WTC11 (cell line): ENCODE measurements around the gene IL20RA. TPM values are rescaled to one million over a fixed set of nuclear protein-coding genes. Genes with fewer than 3 reads are reported as not detected.

ENCODE experiments used
- ATAC-seq: fragments of 200-7000 bp; cut with Tn5 transposase; 2 replicates; pipeline ENCODE4 v1.10.0; 2021; ENCODE audit warnings: mild to moderate bottlenecking, moderate library complexity
- CTCF ChIA-PET: fragments of 300-600 bp; sonication (Branson Sonifier 250); formaldehyde crosslinking; loops from one replicate; lab custom pipeline; 2021; ENCODE audit warnings: antibody characterized with exemption; lab: Charles Lee
- POLR2A ChIA-PET: fragments of 350-600 bp; sonication (Branson Sonifier 250); formaldehyde crosslinking; loops from one replicate; lab custom pipeline; 2021; ENCODE audit warnings: antibody characterized with exemption; lab: Charles Lee
- DNase-seq: peaks from one replicate; pipeline ENCODE4 v3.0.0; 2021; ENCODE audit warnings: low spot score
- H3K27ac Mint-ChIP-seq: 2 replicates; pipeline ENCODE4 v1.8.0; 2021; ENCODE audit warnings: mixed read lengths
- H3K27me3 Mint-ChIP-seq: 2 replicates; pipeline ENCODE4 v1.8.0; 2021; ENCODE audit warnings: low read depth, mild to moderate bottlenecking, moderate library complexity, mixed read lengths
- H3K36me3 Mint-ChIP-seq: 2 replicates; pipeline ENCODE4 v1.8.0; 2021; ENCODE audit warnings: mixed read lengths
- H3K4me1 Mint-ChIP-seq: 2 replicates; pipeline ENCODE4 v1.8.0; 2022; ENCODE audit warnings: mixed read lengths
- H3K4me3 Mint-ChIP-seq: 2 replicates; pipeline ENCODE4 v1.8.0; 2021; ENCODE audit warnings: mild to moderate bottlenecking, moderate library complexity, mixed read lengths
- H3K9me3 Mint-ChIP-seq: 2 replicates; pipeline ENCODE4 v1.8.0; 2021; ENCODE audit warnings: mixed read lengths
- AFF4 ChIP-seq: sonication (generic); formaldehyde crosslinking; IDR thresholded peaks from 2 replicates; pipeline ENCODE4 v1.8.1; 2023; ENCODE audit warnings: mild to moderate bottlenecking, missing genetic modification reagents, borderline replicate concordance
- ATF1 ChIP-seq: sonication (generic); formaldehyde crosslinking; IDR thresholded peaks from 2 replicates; pipeline ENCODE4 v1.8.1; 2023; ENCODE audit warnings: mild to moderate bottlenecking, moderate library complexity, missing genetic modification reagents
- ELF4 ChIP-seq: sonication (generic); formaldehyde crosslinking; IDR thresholded peaks from 2 replicates; pipeline ENCODE4 v1.8.1; 2022; ENCODE audit warnings: low read depth, mild to moderate bottlenecking, moderate library complexity, missing genetic modification reagents
- ETV6 ChIP-seq: sonication (generic); formaldehyde crosslinking; IDR thresholded peaks from 2 replicates; pipeline ENCODE4 v1.8.1; 2022; ENCODE audit warnings: mild to moderate bottlenecking, missing genetic modification reagents
- FOXP1 ChIP-seq: sonication (generic); formaldehyde crosslinking; IDR thresholded peaks from 2 replicates; pipeline ENCODE4 v1.8.0; 2022; ENCODE audit warnings: missing genetic modification reagents, mild to moderate bottlenecking, moderate library complexity, borderline replicate concordance
- FOXP4 ChIP-seq: sonication (generic); formaldehyde crosslinking; IDR thresholded peaks from 2 replicates; pipeline ENCODE4 v1.8.0; 2022; ENCODE audit warnings: mild to moderate bottlenecking, missing genetic modification reagents
- GABPB1 ChIP-seq: sonication (generic); formaldehyde crosslinking; IDR thresholded peaks from 2 replicates; pipeline ENCODE4 v1.8.1; 2023; ENCODE audit warnings: mild to moderate bottlenecking, missing genetic modification reagents
- GRHL2 ChIP-seq: fragments of 250-450 bp; sonication (Bioruptor Pico); IDR thresholded peaks from 2 replicates; pipeline ENCODE4 v1.8.0; 2022; ENCODE audit warnings: mild to moderate bottlenecking, moderate library complexity; ENCODE audit not compliant: insufficient replicate concordance, severe bottlenecking
- JAZF1 ChIP-seq: fragments of 250-450 bp; sonication (Bioruptor Pico); IDR thresholded peaks from 2 replicates; pipeline ENCODE4 v1.9.0; 2021; ENCODE audit warnings: moderate library complexity, mild to moderate bottlenecking, inconsistent platforms
- PRRX2 ChIP-seq: fragments of 250-450 bp; sonication (Bioruptor Pico); IDR thresholded peaks from 2 replicates; pipeline ENCODE4 v1.8.0; 2021; ENCODE audit warnings: mild to moderate bottlenecking
- SP1 ChIP-seq: sonication (generic); formaldehyde crosslinking; conservative IDR thresholded peaks from 2 replicates; pipeline ENCODE4 v1.8.1; 2022; ENCODE audit warnings: missing genetic modification reagents
- STAT6 ChIP-seq: sonication (generic); formaldehyde crosslinking; conservative IDR thresholded peaks from 2 replicates; pipeline ENCODE4 v1.8.1; 2023; ENCODE audit warnings: mild to moderate bottlenecking, low read depth, missing genetic modification reagents, moderate library complexity
- TEAD1 ChIP-seq: sonication (generic); formaldehyde crosslinking; IDR thresholded peaks from 2 replicates; pipeline ENCODE4 v1.8.0; 2022; ENCODE audit warnings: mild to moderate bottlenecking, missing genetic modification reagents
- ZNF281 ChIP-seq: sonication (generic); formaldehyde crosslinking; IDR thresholded peaks from 2 replicates; pipeline ENCODE4 v1.8.0; 2023; ENCODE audit warnings: mild to moderate bottlenecking, missing genetic modification reagents
- ZNF396 ChIP-seq: fragments of 250-450 bp; sonication (Bioruptor Pico); IDR thresholded peaks from 2 replicates; pipeline ENCODE4 v1.8.0; 2021; ENCODE audit warnings: mild to moderate bottlenecking, moderate library complexity, borderline replicate concordance
- ZNF425 ChIP-seq: fragments of 250-450 bp; sonication (Bioruptor Pico); conservative IDR thresholded peaks from 2 replicates; pipeline ENCODE4 v1.9.0; 2021; ENCODE audit warnings: mild to moderate bottlenecking
- total RNA-seq: library from RNA; stranded (reverse); gene quantifications from 3 replicates; pipeline ENCODE4 v1.2.3, GENCODE V29; 2021

IL20RA gene
- total RNA-seq, 1 experiment from 2014 or later = 1.3 TPM

- no peaks in the 10 kb centered on the region for H3K9me3 Mint-ChIP-seq
- TF ChIP-seq FOXP1 (CRISPR knock-in tag) = no peak
- no peak for TF ChIP-seq PRRX2 (CRISPR knock-in tag)
- TF ChIP-seq GABPB1 = no peak
- TF ChIP-seq TEAD1 (CRISPR knock-in tag) = no peak
- TF ChIP-seq ZNF396 (CRISPR knock-in tag) = no peak
- TF ChIP-seq SP1 = no peak
- TF ChIP-seq ELF4 (CRISPR knock-in tag) = no peak
- no peak for TF ChIP-seq ETV6 (CRISPR knock-in tag)
- TF ChIP-seq GRHL2 (CRISPR knock-in tag) = no peak
- no peak for TF ChIP-seq FOXP4
- TF ChIP-seq JAZF1 = no peak
- TF ChIP-seq AFF4 = no peak
- TF ChIP-seq ZNF281 (CRISPR knock-in tag) = no peak
- TF ChIP-seq ATF1 = no peak
- TF ChIP-seq STAT6 = no peak
- no peak for TF ChIP-seq ZNF425 (CRISPR knock-in tag)
- H3K27ac Mint-ChIP-seq = no peak overlapping the region
- no peaks in the 10 kb centered on the region for H3K36me3 Mint-ChIP-seq
- peaks cover 8% of the 10 kb centered on the region; the same call in 1 of the 2 replicates for H3K4me1 Mint-ChIP-seq
- H3K4me3 Mint-ChIP-seq = no peak overlapping the region
- ATAC-seq = no peak
- no peaks in the 10 kb centered on the region for H3K27me3 Mint-ChIP-seq
- CTCF ChIA-PET = no interaction called here
- DNase-seq = no peak
- POLR2A ChIA-PET = no interaction called here
These were observed 11.5 kb upstream of the IL20RA start for GRCh38 chr6:137056121-137056880.
